Measurements from ENCODE around the gene KCNH1. TPM values are rescaled to one million over a fixed set of nuclear protein-coding genes. Genes with fewer than 3 reads are reported as not detected.

KCNH1 gene
- total RNA-seq, 1 donor from 2014 or later, result 2.5 TPM

GRCh38 chr1:210751911-210752310, 382.0 kb downstream of the KCNH1 start:
- no peak for DNase-seq

GRCh38 chr1:210750468-210750867, 383.5 kb downstream of the KCNH1 start:
- no peak for DNase-seq

GRCh38 chr1:210748796-210749195, 385.2 kb downstream of the KCNH1 start:
- no peak for DNase-seq

- DNase-seq, result no peak
Measured at GRCh38 chr1:210747890-210748289, 386.1 kb downstream of the KCNH1 start.

GRCh38 chr1:210747112-210747511, 386.8 kb downstream of the KCNH1 start:
- no peak for DNase-seq

- no peak for DNase-seq
Measured at GRCh38 chr1:210746024-210746731, 387.8 kb downstream of the KCNH1 start.

GRCh38 chr1:210743038-210743437, 390.9 kb downstream of the KCNH1 start:
- no peak for DNase-seq

- no peak for DNase-seq
Measured at GRCh38 chr1:210741564-210741963, 392.4 kb downstream of the KCNH1 start.

GRCh38 chr1:210739627-210740026, 394.3 kb downstream of the KCNH1 start:
- no peak for DNase-seq

GRCh38 chr1:210738256-210738655, 395.7 kb downstream of the KCNH1 start:
- DNase-seq, result no peak

- no peak for DNase-seq
Measured at GRCh38 chr1:210736713-210737112, 397.2 kb downstream of the KCNH1 start.

GRCh38 chr1:210731597-210731996, 402.4 kb downstream of the KCNH1 start:
- DNase-seq, result no peak

GRCh38 chr1:210731193-210731592, 402.8 kb downstream of the KCNH1 start:
- DNase-seq, result no peak

- no peak for DNase-seq
Measured at GRCh38 chr1:210730023-210730422, 403.9 kb downstream of the KCNH1 start.

- no peak for DNase-seq
Measured at GRCh38 chr1:210728437-210729149, 405.4 kb downstream of the KCNH1 start.

GRCh38 chr1:210727709-210728108, 406.2 kb downstream of the KCNH1 start:
- no peak for DNase-seq

- peak; percentile 79 for DNase-seq
Measured at GRCh38 chr1:210726621-210727020, 407.3 kb downstream of the KCNH1 start.

GRCh38 chr1:210724768-210725167, 409.2 kb downstream of the KCNH1 start:
- DNase-seq, result no peak

GRCh38 chr1:210723646-210724045, 410.3 kb downstream of the KCNH1 start:
- DNase-seq, result no peak

- no peak for DNase-seq
Measured at GRCh38 chr1:210722410-210723081, 411.4 kb downstream of the KCNH1 start.

- no peak for DNase-seq
Measured at GRCh38 chr1:210715072-210715471, 418.9 kb downstream of the KCNH1 start.

- DNase-seq, result no peak
Measured at GRCh38 chr1:210711825-210712612, 421.9 kb downstream of the KCNH1 start.

- DNase-seq, result no peak
Measured at GRCh38 chr1:210709701-210710100, 424.2 kb downstream of the KCNH1 start.
